Peyer's patch (tissue), 4 donors: ENCODE data around the gene SPRY4. TPM values are rescaled to one million over a fixed set of nuclear protein-coding genes. Genes with fewer than 3 reads are reported as not detected.

Experiments
- small RNA-seq, 2 donors: library from RNA; depleted of rRNA; stranded (forward); fragments of <200 nt; gene quantifications; one replicate each; pipeline ENCODE3, GENCODE V24; 2016
- total RNA-seq, 4 donors: library from RNA; depleted of rRNA; stranded (reverse); fragments of >200 nt; gene quantifications; one replicate each; pipeline ENCODE4 v1.1.0, GENCODE V29; 2016

SPRY4 gene
- total RNA-seq, 4 donors from 2014 or later: 17.5 to 43.3 (median 31.5) TPM

Small RNA genes within 50 kb of the gene (small RNA-seq; reads per million reads assigned to genes)
- gene RF02038: 0 reads per million in 2 donors
- 0 reads per million in 2 donors for gene RF02039

Other genes starting within 250 kb of the SPRY4 start
- 100 to 1,000 TPM in 2 of 4 donors, 10 to 100 TPM in 2; 30.5 to 112 (median 93.0) TPM for gene NDFIP1, start 216.2 kb downstream of the SPRY4 start, total RNA-seq